GM12892 (cell line): Measurements from ENCODE around the gene OTULIN.
A peak's percentile ranks its signal among the peaks of the same experiment; 100 is the strongest.

Source experiments
- DNase-seq: peaks from one replicate; pipeline ENCODE4 v3.0.0; 2011; ENCODE audit not compliant: insufficient read length
- FAIRE-seq: peaks from 2 replicates; lab custom pipeline; 2011; peaks lifted over from hg19 to GRCh38; lab: Jason Lieb, UNC
- POLR2A ChIP-seq: IDR thresholded peaks from 2 replicates; pipeline ENCODE4 v1.6.1; 2011; ENCODE audit warnings: low read depth, low read length, control low read depth
- POLR2AphosphoS5 ChIP-seq: IDR thresholded peaks from 2 replicates; pipeline ENCODE4 v1.6.1; 2011; ENCODE audit warnings: low read depth, low read length, control low read depth
- TAF1 ChIP-seq: IDR thresholded peaks from 2 replicates; pipeline ENCODE4 v1.6.1; 2011; ENCODE audit warnings: low read depth, mild to moderate bottlenecking, control low read depth, low read length, borderline replicate concordance

OTULIN gene

GRCh38 chr5:14684757-14685156 lies 20.2 kb downstream of the OTULIN start:
- TF ChIP-seq POLR2AphosphoS5 (no peak), TAF1 (no peak), POLR2A (no peak)
- no peak for DNase-seq
- FAIRE-seq: no peak

- TF ChIP-seq POLR2AphosphoS5: 0 out of 2 replicates have a peak, but pooled peaks have one; percentile 39
- TF ChIP-seq POLR2A: no peak
- peak; percentile 46 for FAIRE-seq
- no peak for DNase-seq
These were observed 21.2 kb downstream of the OTULIN start for GRCh38 chr5:14685757-14686156.

GRCh38 chr5:14686517-14686916 lies 22.0 kb downstream of the OTULIN start:
- DNase-seq: no peak
- no peak for FAIRE-seq
- TF ChIP-seq TAF1 (no peak), POLR2A (no peak), POLR2AphosphoS5 (no peak)

- FAIRE-seq (no peak), DNase-seq (no peak)
These were observed 22.6 kb downstream of the OTULIN start for GRCh38 chr5:14687023-14687665.

GRCh38 chr5:14693070-14693469 lies 28.6 kb downstream of the OTULIN start:
- TF ChIP-seq TAF1: no peak
- no peak for TF ChIP-seq POLR2A
- TF ChIP-seq POLR2AphosphoS5: no peak
- DNase-seq (no peak), FAIRE-seq (no peak)

More at GRCh38 chr5:14687023-14687665, 22.6 kb downstream of the OTULIN start:
- TF ChIP-seq TAF1: no peak
- no peak for TF ChIP-seq POLR2A
- TF ChIP-seq POLR2AphosphoS5: no peak

- TF ChIP-seq POLR2A (no peak), TAF1 (no peak), POLR2AphosphoS5 (no peak)
- DNase-seq (no peak), FAIRE-seq (no peak)
These were observed 30.6 kb downstream of the OTULIN start for GRCh38 chr5:14695152-14695551.

- DNase-seq (no peak), FAIRE-seq (no peak)
- TF ChIP-seq POLR2A: no peak
- TF ChIP-seq TAF1: no peak
- no peak for TF ChIP-seq POLR2AphosphoS5
These were observed 31.5 kb downstream of the OTULIN start for GRCh38 chr5:14696057-14696456.

GRCh38 chr5:14696851-14697250 lies 32.3 kb downstream of the OTULIN start:
- no peak for FAIRE-seq

GRCh38 chr5:14698495-14698894 lies 34.0 kb downstream of the OTULIN start:
- TF ChIP-seq POLR2A (no peak), TAF1 (no peak), POLR2AphosphoS5 (no peak)
- no peak for FAIRE-seq
- DNase-seq: no peak

More at GRCh38 chr5:14696851-14697250, 32.3 kb downstream of the OTULIN start:
- TF ChIP-seq POLR2A: no peak
- TF ChIP-seq POLR2AphosphoS5: no peak
- no peak for TF ChIP-seq TAF1
- no peak for DNase-seq

GRCh38 chr5:14699159-14699558 lies 34.6 kb downstream of the OTULIN start:
- TF ChIP-seq POLR2A: no peak
- no peak for FAIRE-seq
- no peak for DNase-seq

- no peak for FAIRE-seq
- no peak for DNase-seq
- TF ChIP-seq TAF1 (no peak), POLR2AphosphoS5 (no peak), POLR2A (no peak)
These were observed 35.4 kb downstream of the OTULIN start for GRCh38 chr5:14699807-14700400.

- no peak for TF ChIP-seq POLR2A
- FAIRE-seq (no peak), DNase-seq (no peak)
These were observed 36.2 kb downstream of the OTULIN start for GRCh38 chr5:14700478-14701436.
